GM21515 (cell line): ENCODE data around the gene PIEZO1.

Source experiments
- ATAC-seq: cut with Tn5 transposase; IDR thresholded peaks from one replicate; pipeline ENCODE4 v1.9.1; 2021; ENCODE audit not compliant: unreplicated experiment

The PIEZO1 gene

GRCh38 chr16:88738151-88739084 is 46.6 kb downstream of the PIEZO1 start:
- no peak for ATAC-seq

GRCh38 chr16:88737298-88738150 is 47.5 kb downstream of the PIEZO1 start:
- no peak for ATAC-seq

- ATAC-seq, result no peak
Observed at GRCh38 chr16:88736496-88736895, 48.5 kb downstream of the PIEZO1 start.

GRCh38 chr16:88736088-88736487 is 48.9 kb downstream of the PIEZO1 start:
- ATAC-seq, result no peak

- ATAC-seq, result no peak
Observed at GRCh38 chr16:88735616-88736015, 49.4 kb downstream of the PIEZO1 start.

GRCh38 chr16:88735121-88735520 is 49.9 kb downstream of the PIEZO1 start:
- ATAC-seq, result no peak

- ATAC-seq, result no peak
Observed at GRCh38 chr16:88734361-88734728, 50.7 kb downstream of the PIEZO1 start.

GRCh38 chr16:88733630-88734360 is 51.2 kb downstream of the PIEZO1 start:
- ATAC-seq, result no peak

- ATAC-seq, result no peak
Observed at GRCh38 chr16:88732961-88733294, 52.1 kb downstream of the PIEZO1 start.

GRCh38 chr16:88732172-88732960 is 52.7 kb downstream of the PIEZO1 start:
- no peak for ATAC-seq

GRCh38 chr16:88731699-88732098 is 53.3 kb downstream of the PIEZO1 start:
- no peak for ATAC-seq

GRCh38 chr16:88730632-88731607 is 54.1 kb downstream of the PIEZO1 start:
- ATAC-seq, result no peak

- no peak for ATAC-seq
Observed at GRCh38 chr16:88727871-88728270, 57.1 kb downstream of the PIEZO1 start.

GRCh38 chr16:88726981-88727380 is 58.0 kb downstream of the PIEZO1 start:
- ATAC-seq, result no peak

- no peak for ATAC-seq
Observed at GRCh38 chr16:88726408-88726749, 58.6 kb downstream of the PIEZO1 start.

- ATAC-seq, result no peak
Observed at GRCh38 chr16:88725609-88726407, 59.2 kb downstream of the PIEZO1 start.

GRCh38 chr16:88724855-88725555 is 60.0 kb downstream of the PIEZO1 start:
- ATAC-seq, result no peak

- no peak for ATAC-seq
Observed at GRCh38 chr16:88723911-88724310, 61.1 kb downstream of the PIEZO1 start.
